GM12878 (cell line): ENCODE data around the gene ZNF429. TPM values are rescaled to one million over a fixed set of nuclear protein-coding genes. Genes with fewer than 3 reads are reported as not detected.
"Not testable (repeated sequence)": the region's sequence is repeated elsewhere in the genome, so short reads cannot be mapped to it uniquely, and the experiment has no call there.

Source experiments
- ATAC-seq: fragments of 200-7000 bp; cut with Tn5 transposase; 3 replicates; pipeline ENCODE4 v1.9.1; 2020; ENCODE audit warnings: mild to moderate bottlenecking, moderate library complexity
- BruUV-seq: library from RNA; stranded (reverse); fragments of 400-500 nt; replicated peaks from 2 replicates; lab custom pipeline; 2021; lab: Mats Ljungman, UMichigan
- CTCF ChIA-PET: fragments of 300-600 bp; sonication (Branson Sonifier 250); formaldehyde crosslinking; extraction: SDS; loops from one replicate; lab custom pipeline; 2021; ENCODE audit warnings: inconsistent platforms; lab: Yijun Ruan, JAX
- POLR2A ChIA-PET: fragments of 350-600 bp; formaldehyde crosslinking; extraction: SDS; loops from one replicate; lab custom pipeline; 2021; ENCODE audit warnings: inconsistent platforms; lab: Charles Lee
- RAD21 ChIA-PET: fragments of 300-600 bp; sonication (Branson Sonifier 250); formaldehyde crosslinking; loops from one replicate; lab custom pipeline; 2023; ENCODE audit warnings: antibody characterized with exemption; ENCODE audit not compliant: unreplicated experiment; lab: Charles Lee
- SMC1A ChIA-PET: fragments of 300-600 bp; sonication (Branson Sonifier 250); formaldehyde crosslinking; loops from one replicate; lab custom pipeline; 2023; ENCODE audit not compliant: unreplicated experiment, uncharacterized antibody; lab: Charles Lee
- DNase-seq: peaks from one replicate; pipeline ENCODE4 v3.0.0-alpha.2; 2011; ENCODE audit warnings: low read depth, low spot score
- FAIRE-seq: peaks from 3 replicates; lab custom pipeline; 2011; peaks lifted over from hg19 to GRCh38; lab: Jason Lieb, UNC
- H2AFZ ChIP-seq: 2 replicates; pipeline ENCODE4 v1.6.0; 2011; ENCODE audit warnings: low read depth, low read length, control low read depth; ENCODE audit not compliant: control insufficient read depth
- H3K27ac ChIP-seq: 2 replicates; pipeline ENCODE4 v1.5.1; 2011; ENCODE audit warnings: control low read depth; ENCODE audit not compliant: control insufficient read depth, insufficient read depth
- H3K27me3 ChIP-seq, 2 experiments: replicated peaks in 1 of 2; 2 replicates each; pipeline versions ENCODE4 v1.6.0 to v1.6.1; 2011; ENCODE audit warnings: low read length in 1 of 2; ENCODE audit not compliant: control insufficient read depth in 2 of 2, insufficient read depth in 2 of 2
- H3K36me3 ChIP-seq, 2 experiments: 2 replicates each; pipeline ENCODE4 v1.5.1; 2011; ENCODE audit warnings: low read length in 1 of 2; ENCODE audit not compliant: control insufficient read depth in 2 of 2, insufficient read depth in 2 of 2
- H3K4me1 ChIP-seq: 2 replicates; pipeline ENCODE4 v1.6.1; 2011; ENCODE audit warnings: mild to moderate bottlenecking, low read length, moderate library complexity, mixed read lengths; ENCODE audit not compliant: control insufficient read depth, insufficient read depth
- H3K4me2 ChIP-seq: 2 replicates; pipeline ENCODE4 v1.6.0; 2011; ENCODE audit warnings: control low read depth; ENCODE audit not compliant: control insufficient read depth, insufficient read depth
- H3K4me3 ChIP-seq: fragments of 200-600 bp; sonication (generic); 2 replicates; pipeline ENCODE4 v1.5.1; 2016
- H3K79me2 ChIP-seq: 2 replicates; pipeline ENCODE4 v1.6.0; 2011; ENCODE audit warnings: low read length; ENCODE audit not compliant: control insufficient read depth, insufficient read depth
- H3K9ac ChIP-seq: 2 replicates; pipeline ENCODE4 v1.8.0; 2011; ENCODE audit warnings: low read length, control low read depth, mixed read lengths; ENCODE audit not compliant: control insufficient read depth, insufficient read depth
- H3K9me3 ChIP-seq: replicated peaks from 3 replicates; pipeline ENCODE4 v1.5.1; 2011; ENCODE audit warnings: mild to moderate bottlenecking, low read length; ENCODE audit not compliant: control insufficient read depth, insufficient read depth
- H4K20me1 ChIP-seq: 2 replicates; pipeline ENCODE4 v1.6.0; 2011; ENCODE audit not compliant: control insufficient read depth, insufficient read depth
- NFYB ChIP-seq: IDR thresholded peaks from 2 replicates; pipeline ENCODE4 v1.6.1; 2011; ENCODE audit warnings: low read depth, mild to moderate bottlenecking, low read length, improper control_type of control experiment, moderate library complexity; ENCODE audit not compliant: insufficient read depth
- NRF1 ChIP-seq: conservative IDR thresholded peaks from 2 replicates; pipeline ENCODE4 v1.6.1; 2011; ENCODE audit warnings: mild to moderate bottlenecking, low read depth, low read length, improper control_type of control experiment
- REST ChIP-seq: IDR thresholded peaks from 2 replicates; pipeline ENCODE4 v1.6.1; 2012; ENCODE audit warnings: mild to moderate bottlenecking, low read depth, low read length
- WGBS: methylation state at CpG from one replicate; pipeline ENCODE4 v1.1.6; 2016; ENCODE audit warnings: low lambda C conversion rate; ENCODE audit not compliant: insufficient replicate concordance, insufficient coverage; ENCODE audit errors: missing lambda C conversion rate; 5-methylcytosine and 5-hydroxymethylcytosine counted together
- in situ Hi-C: fragments of 300-500 bp; cut with MboI; formaldehyde crosslinking; loops from 9 replicates; pipeline ENCODE4 v1.14.3; 2018; ENCODE audit warnings: mixed read lengths
- intact Hi-C: fragments of 100-400 bp; cut with micrococcal nuclease; formaldehyde crosslinking; loops from one replicate; pipeline ENCODE4 v1.14.2; 2022; ENCODE audit not compliant: unreplicated experiment
- polyA plus RNA-seq, 11 experiments: library from polyadenylated mRNA; depleted of rRNA in 4 of 11; unstranded in 6 of 11; stranded (reverse) in 5 of 11; fragments of >200 nt; fragmentation: Nextera tagmentation in 4 of 11; fragmentation: Illumina TruSeq in 1 of 11; extraction: Ambion mirVana in 4 of 11; extraction: Trizol in 1 of 11; gene quantifications; 1 replicate in 1 of 11; 2 replicates in 10 of 11; pipeline versions ENCODE4 v1.2.1 to v1.2.3, GENCODE V29; 2011 to 2016; ENCODE audit warnings: inconsistent platforms in 2 of 11, missing spikeins in 2 of 11, low read depth in 1 of 11
- total RNA-seq, 4 experiments: library from RNA; depleted of rRNA in 3 of 4; stranded (reverse); fragments of >200 nt in 3 of 4; fragmentation: Illumina TruSeq in 1 of 4; extraction: Trizol in 1 of 4; gene quantifications; 2 replicates each; pipeline versions ENCODE4 v1.2.1 to v1.2.3, GENCODE V29; 2013 to 2021

ZNF429 gene
- total and polyA plus RNA-seq, 10 of the 15 experiments (the other 5 are each of a cell fraction or from before 2014, with no cell fraction given): 1.4 to 4.3 (median 2.8) TPM

GRCh38 chr19:21474671-21475181, 30.7 kb upstream of the ZNF429 start:
- ChIA-PET RAD21 (no interaction called here), SMC1A (no interaction called here), POLR2A (no interaction called here), CTCF (no interaction called here)
- Histone ChIP-seq H3K4me3 (no peak overlapping the region), H3K27me3 (no peaks in the 10 kb centered on the region), H3K79me2 (no peaks in the 10 kb centered on the region), H3K36me3 (no peaks in the 10 kb centered on the region), H3K9me3 (no peaks in the 10 kb centered on the region; the same call in 2 of the 3 replicates), H3K27ac (no peak overlapping the region), H2AFZ (no peak overlapping the region), H4K20me1 (no peaks in the 10 kb centered on the region), H3K4me2 (no peak overlapping the region), H3K9ac (no peak overlapping the region), H3K4me1 (no peaks in the 10 kb centered on the region)
- FAIRE-seq (no peak), DNase-seq (no peak), ATAC-seq (no peak)
- intact Hi-C loops (no loop called here), in situ Hi-C loops (no loop called here)
- 15% methylated on average over 35 of the region's 37 CpGs for WGBS
- BruUV-seq: no TSS peak
- TF ChIP-seq NFYB: 0 out of 2 replicates have a peak, but pooled peaks have one; percentile 14
- TF ChIP-seq NRF1: no peak
- TF ChIP-seq REST: no peak

DNA sequence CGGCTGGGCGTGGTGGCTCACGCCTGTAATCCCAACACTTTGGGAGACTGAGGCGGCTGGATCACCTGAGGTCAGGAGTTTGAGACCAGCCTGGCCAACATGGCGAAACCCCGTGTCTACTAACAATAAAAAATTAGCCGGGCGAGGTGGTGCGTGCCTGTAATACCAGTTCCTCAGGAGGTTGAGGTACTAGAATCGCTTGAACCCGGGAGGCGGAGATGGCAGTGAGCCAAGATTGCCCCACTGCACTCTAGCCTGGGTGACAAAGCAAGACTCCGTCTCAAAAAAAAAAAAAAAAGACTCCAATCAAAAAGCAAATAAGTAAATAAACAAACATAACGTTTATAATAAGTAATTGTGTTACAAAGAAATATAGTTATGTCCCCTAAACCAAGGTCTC, 23.0 kb upstream of the ZNF429 start:
- BruUV-seq, DNase-seq, H3K27ac ChIP-seq, H3K79me2 ChIP-seq, SMC1A ChIA-PET, H3K27me3 ChIP-seq, H3K4me2 ChIP-seq, in situ Hi-C loops, H3K4me1 ChIP-seq, ATAC-seq, H3K4me3 ChIP-seq, H3K9ac ChIP-seq, H3K9me3 ChIP-seq, intact Hi-C loops, H2AFZ ChIP-seq, FAIRE-seq, H3K36me3 ChIP-seq, H4K20me1 ChIP-seq, CTCF ChIA-PET, RAD21 ChIA-PET, POLR2A ChIA-PET: not testable (repeated sequence)
- WGBS: 88% methylated on average over 14 of the region's 14 CpGs
